GM19239 (cell line): ENCODE results near the gene TCF23.

Experiments used
- DNase-seq: peaks from one replicate; pipeline ENCODE4 v3.0.0; 2011; ENCODE audit warnings: low spot score; ENCODE audit not compliant: insufficient read length
- FAIRE-seq: peaks from 2 replicates; lab custom pipeline; 2011; peaks lifted over from hg19 to GRCh38; lab: Jason Lieb, UNC

TCF23 gene

GRCh38 chr2:27127883-27128667 is 20.7 kb upstream of the TCF23 start:
- no peak for FAIRE-seq
- no peak for DNase-seq

- FAIRE-seq (no peak), DNase-seq (no peak)
Observed at GRCh38 chr2:27128668-27129571, 19.9 kb upstream of the TCF23 start.

GRCh38 chr2:27130396-27130795 is 18.4 kb upstream of the TCF23 start:
- FAIRE-seq (no peak), DNase-seq (no peak)

- FAIRE-seq, result no peak
Observed at GRCh38 chr2:27131429-27131828, 17.4 kb upstream of the TCF23 start.

GRCh38 chr2:27133195-27133875 is 15.5 kb upstream of the TCF23 start:
- DNase-seq (no peak), FAIRE-seq (no peak)

More at GRCh38 chr2:27131429-27131828, 17.4 kb upstream of the TCF23 start:
- no peak for DNase-seq

- peak; percentile 78 for FAIRE-seq
Observed at GRCh38 chr2:27133905-27134780, 14.7 kb upstream of the TCF23 start, which contains the start of gene PREB. Gene PREB, minus strand, starts transcription at chr2:27134636. Its CDS starts 215 bp downstream, at chr2:27134421.

GRCh38 chr2:27134781-27135477 is 13.9 kb upstream of the TCF23 start:
- peak; percentile 95 for FAIRE-seq

More at GRCh38 chr2:27133905-27134780, 14.7 kb upstream of the TCF23 start, which contains the start of gene PREB:
- peak; percentile 98 for DNase-seq

GRCh38 chr2:27135478-27135955 is 13.3 kb upstream of the TCF23 start:
- no peak for FAIRE-seq
- no peak for DNase-seq

More at GRCh38 chr2:27134781-27135477, 13.9 kb upstream of the TCF23 start:
- DNase-seq, result no peak

- no peak for FAIRE-seq
- DNase-seq, result no peak
Observed at GRCh38 chr2:27136751-27137150, 12.1 kb upstream of the TCF23 start.

- DNase-seq (no peak), FAIRE-seq (no peak)
Observed at GRCh38 chr2:27137322-27137935, 11.4 kb upstream of the TCF23 start.

GRCh38 chr2:27138111-27138510 is 10.7 kb upstream of the TCF23 start:
- FAIRE-seq (no peak), DNase-seq (no peak)

GRCh38 chr2:27139310-27139709 is 9.5 kb upstream of the TCF23 start, which contains the start of gene PRR30:
Gene PRR30, minus strand, starts transcription at chr2:27139410. Its CDS starts 1,081 bp downstream, at chr2:27138329.
- DNase-seq (no peak), FAIRE-seq (no peak)

- FAIRE-seq, result no peak
- DNase-seq, result no peak
Observed at GRCh38 chr2:27143285-27143684, 5.5 kb upstream of the TCF23 start.

- DNase-seq (no peak), FAIRE-seq (no peak)
Observed at GRCh38 chr2:27145682-27146081, 3.1 kb upstream of the TCF23 start.

- no peak for FAIRE-seq
- DNase-seq, result no peak
Observed at GRCh38 chr2:27147935-27148334, 869 bp upstream of the TCF23 start.

- no peak for DNase-seq
- FAIRE-seq, result no peak
Observed at GRCh38 chr2:27149570-27150405, 984 bp downstream of the TCF23 start.

GRCh38 chr2:27150639-27151230 is 1.9 kb downstream of the TCF23 start:
- DNase-seq (no peak), FAIRE-seq (no peak)
